Activated T-helper 17 cell treated with anti-CD3 and anti-CD28 coated beads, Interleukin-2, amount 50 U/mL, for 72 hours (primary cell): ENCODE results near the gene DAZAP1. TPM values are rescaled to one million over a fixed set of nuclear protein-coding genes. Genes with fewer than 3 reads are reported as not detected.

Experiments
- ATAC-seq: fragments of 150-1000 bp; cut with Tn5 transposase; replicated peaks from 2 replicates; pipeline ENCODE4 v1.10.0; 2021; ENCODE audit warnings: mild to moderate bottlenecking, moderate library complexity
- H3K27ac Mint-ChIP-seq: one replicate; pipeline ENCODE4 v1.8.0; 2022; ENCODE audit warnings: mixed read lengths
- H3K27me3 Mint-ChIP-seq: one replicate; pipeline ENCODE4 v1.8.0; 2022; ENCODE audit warnings: mixed read lengths
- H3K36me3 Mint-ChIP-seq: one replicate; pipeline ENCODE4 v1.8.0; 2022; ENCODE audit warnings: low read depth, mild to moderate bottlenecking, mixed read lengths
- H3K4me1 Mint-ChIP-seq: one replicate; pipeline ENCODE4 v1.8.0; 2022; ENCODE audit warnings: mixed read lengths
- H3K4me3 Mint-ChIP-seq: one replicate; pipeline ENCODE4 v1.8.0; 2022; ENCODE audit warnings: mild to moderate bottlenecking, mixed read lengths
- H3K9me3 Mint-ChIP-seq: one replicate; pipeline ENCODE4 v1.8.0; 2022; ENCODE audit warnings: mixed read lengths
- total RNA-seq, 2 donors: library from RNA; stranded (reverse); gene quantifications; one replicate each; pipeline ENCODE4 v1.2.3, GENCODE V29; 2022

DAZAP1 gene
- total RNA-seq, 2 donors from 2014 or later, result 161 to 271 TPM

DNA sequence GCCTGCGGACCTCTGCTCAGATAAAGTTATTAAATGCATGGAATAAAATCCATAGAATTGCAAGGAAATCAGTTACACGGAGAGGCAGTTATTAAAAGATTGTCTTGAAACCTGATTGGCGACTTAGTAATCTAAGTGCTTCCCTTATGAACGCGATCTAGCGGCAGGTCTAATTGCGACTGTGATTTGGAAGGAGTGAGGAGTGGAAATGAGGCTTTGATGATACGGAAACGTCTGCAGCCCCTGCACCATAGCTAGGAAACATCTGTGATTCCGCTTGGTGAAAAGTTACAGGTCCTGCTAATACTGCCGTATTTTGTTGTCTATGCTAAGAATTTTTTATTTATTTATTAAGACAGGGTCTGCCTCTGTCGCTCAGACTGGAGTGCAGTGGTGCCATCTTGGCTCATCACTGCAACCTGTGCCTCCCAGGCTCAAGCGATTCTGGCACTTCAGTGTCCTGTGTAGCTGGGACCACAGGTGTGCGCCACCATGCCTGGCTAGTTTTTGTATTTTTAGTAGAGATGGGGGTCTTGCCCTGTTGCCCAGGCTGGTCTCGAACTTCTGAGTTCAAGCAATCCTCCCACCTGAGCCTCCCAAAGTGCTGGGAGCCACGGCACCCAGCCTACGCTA is 22.8 kb upstream of the DAZAP1 start:
- H3K9me3 Mint-ChIP-seq, result peaks cover 3% of the 10 kb centered on the region
- H3K36me3 Mint-ChIP-seq, result peaks cover 18% of the 10 kb centered on the region
- H3K4me1 Mint-ChIP-seq, result peaks cover 14% of the 10 kb centered on the region
- H3K4me3 Mint-ChIP-seq, result peak overlapping the region; percentile 94
- H3K27ac Mint-ChIP-seq, result peak overlapping the region; percentile 83
- no peak for ATAC-seq
- H3K27me3 Mint-ChIP-seq, result no peaks in the 10 kb centered on the region

DNA sequence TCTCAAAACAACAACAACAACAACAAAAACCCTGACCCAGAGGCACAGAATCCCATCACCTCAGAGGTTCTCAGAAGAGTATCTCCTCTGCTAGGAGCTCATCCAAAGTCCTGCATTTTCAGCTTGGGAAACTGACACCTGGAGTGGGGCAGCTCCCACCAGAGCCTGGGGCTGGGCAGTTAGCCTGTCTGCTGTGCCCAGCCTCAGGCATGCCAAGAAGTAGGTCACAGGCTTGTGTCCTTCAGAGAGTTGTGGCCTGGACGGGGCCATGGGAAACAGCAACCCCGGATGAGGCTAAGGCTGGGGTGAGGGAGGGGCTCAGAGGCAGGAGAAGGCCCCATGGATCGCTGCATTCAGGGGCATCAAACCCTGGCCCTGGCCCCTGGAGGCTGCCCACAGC is 21.6 kb upstream of the DAZAP1 start:
- ATAC-seq, result no peak
- H3K36me3 Mint-ChIP-seq, result peaks cover 28% of the 10 kb centered on the region
- H3K4me1 Mint-ChIP-seq, result peaks cover 14% of the 10 kb centered on the region
- H3K27me3 Mint-ChIP-seq, result no peaks in the 10 kb centered on the region
- peaks cover 3% of the 10 kb centered on the region for H3K9me3 Mint-ChIP-seq
- no peak overlapping the region for H3K4me3 Mint-ChIP-seq
- H3K27ac Mint-ChIP-seq, result no peak overlapping the region

DNA sequence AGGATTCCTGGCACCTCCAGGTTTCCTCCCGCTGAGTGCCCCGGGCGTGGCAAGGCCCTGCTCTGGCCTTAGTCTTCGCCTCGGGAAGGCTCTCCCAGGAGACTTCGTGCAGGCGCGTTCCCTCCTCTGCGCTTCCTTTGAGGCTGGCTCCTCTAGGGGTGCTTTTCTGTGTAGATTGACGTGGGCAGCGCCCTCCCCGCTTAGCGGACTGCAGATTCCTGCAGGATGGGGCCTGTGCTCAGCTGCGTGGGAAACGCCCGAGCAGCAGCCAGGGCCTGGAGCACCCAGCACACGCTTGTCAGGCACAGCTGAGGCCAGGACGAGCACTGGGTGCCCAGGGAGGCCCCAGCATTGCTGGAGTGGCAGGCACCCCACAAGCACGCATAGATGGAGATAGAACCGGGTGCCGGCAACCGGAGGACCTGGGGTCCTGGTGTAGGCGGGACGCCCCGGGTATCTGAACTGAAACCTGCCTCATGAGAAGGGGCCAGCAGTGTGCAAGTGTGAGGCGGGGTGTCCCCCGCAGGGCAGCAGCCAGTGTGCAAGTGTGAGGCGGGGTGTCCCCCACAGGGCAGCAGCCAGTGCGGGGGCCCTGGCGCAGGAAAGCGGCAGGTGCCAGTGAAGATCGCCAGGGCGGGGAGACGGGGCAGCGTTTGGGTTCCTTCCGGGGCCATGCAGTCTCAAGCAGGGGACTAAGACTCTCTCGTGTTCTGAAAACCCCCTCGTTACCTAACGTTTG is 20.3 kb upstream of the DAZAP1 start:
- peaks cover 14% of the 10 kb centered on the region for H3K4me1 Mint-ChIP-seq
- H3K36me3 Mint-ChIP-seq, result peaks cover 41% of the 10 kb centered on the region
- H3K4me3 Mint-ChIP-seq, result no peak overlapping the region
- no peak overlapping the region for H3K27ac Mint-ChIP-seq
- ATAC-seq, result no peak
- peaks cover 3% of the 10 kb centered on the region for H3K9me3 Mint-ChIP-seq
- no peaks in the 10 kb centered on the region for H3K27me3 Mint-ChIP-seq

DNA sequence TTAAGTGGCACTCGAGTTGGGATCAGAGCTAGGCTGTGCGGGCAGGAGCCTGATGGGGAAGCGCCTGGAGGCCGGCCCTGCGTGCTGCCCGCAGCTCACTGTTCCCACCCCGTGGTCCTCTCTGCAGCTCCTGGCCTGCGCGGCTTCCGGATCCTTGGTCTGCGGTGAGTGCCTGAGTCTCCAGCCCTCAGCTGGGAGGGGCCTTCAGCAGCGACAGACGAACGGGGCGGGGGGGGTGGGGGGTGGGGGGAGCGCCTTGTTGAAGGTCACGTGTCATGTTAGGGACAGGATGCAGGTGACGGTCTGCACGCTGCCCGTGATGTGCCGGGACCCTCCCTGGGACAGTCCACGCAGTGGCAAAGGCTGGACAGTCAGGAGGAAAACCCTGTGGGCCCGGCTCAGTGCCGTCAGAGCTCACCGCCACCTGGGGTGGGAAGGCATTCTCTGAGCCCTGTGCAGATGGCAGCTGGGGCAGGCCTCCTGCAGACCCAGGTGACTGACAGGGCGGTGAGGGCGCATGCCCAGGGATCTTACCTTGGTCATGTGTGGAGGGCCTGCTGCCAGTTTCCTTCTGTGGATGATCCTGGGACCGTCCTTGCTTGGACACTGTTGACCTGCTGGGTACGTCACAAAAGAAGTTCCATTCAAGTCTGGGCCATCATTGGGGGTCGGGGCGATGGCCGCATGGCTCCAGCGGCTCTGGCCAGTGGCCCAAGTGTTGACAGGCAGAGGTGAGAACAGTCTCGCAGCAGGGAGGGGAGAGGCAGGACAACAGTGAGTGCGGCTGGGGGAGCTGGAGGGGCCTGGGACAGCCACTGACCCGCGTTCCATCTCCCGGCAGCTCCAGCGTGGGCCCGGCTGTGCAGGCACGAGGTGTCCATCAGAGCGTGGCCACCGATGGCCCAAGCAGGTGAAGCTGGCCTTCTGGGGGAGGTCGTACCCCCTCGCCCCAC is 19.4 kb upstream of the DAZAP1 start:
- Mint-ChIP-seq H3K27ac (no peak overlapping the region), H3K36me3 (peaks cover 43% of the 10 kb centered on the region), H3K9me3 (peaks cover 3% of the 10 kb centered on the region), H3K27me3 (no peaks in the 10 kb centered on the region), H3K4me1 (peaks cover 10% of the 10 kb centered on the region), H3K4me3 (no peak overlapping the region)
- ATAC-seq, result no peak

DNA sequence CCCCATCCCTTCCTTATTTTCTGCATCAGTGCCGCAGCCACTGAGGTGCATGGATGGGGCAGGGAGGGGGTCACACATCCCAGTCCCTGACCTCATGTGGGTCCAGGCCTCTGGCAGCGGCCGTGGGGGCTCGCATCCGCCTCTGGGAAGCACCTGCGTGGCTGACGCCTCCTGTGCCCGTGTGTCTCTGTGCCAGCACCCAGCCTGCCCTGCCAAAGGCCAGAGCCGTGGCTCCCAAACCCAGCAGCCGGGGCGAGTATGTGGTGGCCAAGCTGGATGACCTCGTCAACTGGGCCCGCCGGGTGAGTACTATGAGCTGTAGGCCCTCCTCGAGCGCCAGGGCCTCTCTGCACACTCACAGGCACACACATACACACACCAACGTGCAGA is 18.8 kb upstream of the DAZAP1 start:
- Mint-ChIP-seq H3K9me3 (no peaks in the 10 kb centered on the region), H3K4me3 (no peak overlapping the region), H3K27me3 (no peaks in the 10 kb centered on the region), H3K4me1 (peaks cover 4% of the 10 kb centered on the region), H3K27ac (no peak overlapping the region), H3K36me3 (peaks cover 36% of the 10 kb centered on the region)
- ATAC-seq, result no peak

DNA sequence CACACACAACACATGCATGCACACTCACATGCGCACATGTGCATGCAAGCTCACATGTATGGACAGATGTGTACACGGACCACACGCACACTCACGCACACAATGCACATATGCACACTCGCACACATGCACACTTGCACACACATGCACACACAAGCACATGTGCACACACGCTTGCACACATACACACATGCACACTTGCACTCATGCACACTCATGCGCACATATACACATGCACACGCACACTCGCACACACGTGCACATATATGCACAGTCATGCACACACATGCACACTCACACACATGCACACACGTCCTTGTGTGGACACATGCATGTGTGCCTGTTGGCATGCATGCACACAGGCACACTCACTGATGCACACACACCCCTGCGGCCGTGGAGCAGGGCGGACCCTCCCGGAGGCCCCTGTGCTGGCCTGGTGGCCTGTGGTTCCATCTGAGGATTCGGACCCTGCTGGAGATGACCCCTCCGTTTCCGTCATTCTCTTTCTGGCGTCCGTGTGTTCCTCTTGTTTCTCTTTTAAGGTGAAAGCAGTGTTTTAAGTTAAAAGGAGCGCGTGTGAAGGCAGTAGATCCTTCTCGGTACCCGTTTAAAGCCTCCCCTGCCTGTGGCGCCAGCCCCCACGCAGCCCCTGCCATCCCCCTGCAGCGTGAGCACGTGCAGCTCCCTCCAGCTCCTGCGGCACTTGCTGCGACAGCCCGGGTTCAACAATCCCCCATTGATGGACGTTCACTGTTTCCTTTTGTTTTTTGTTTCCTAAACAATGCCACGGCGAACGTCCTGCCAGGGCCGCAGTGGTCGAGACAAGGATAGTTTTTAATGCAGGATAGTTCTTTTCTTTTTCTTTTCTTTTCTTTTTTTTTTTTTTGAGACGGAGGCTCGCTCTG is 18.1 kb upstream of the DAZAP1 start:
- Mint-ChIP-seq H3K27me3 (no peaks in the 10 kb centered on the region), H3K4me3 (no peak overlapping the region), H3K36me3 (peaks cover 34% of the 10 kb centered on the region), H3K9me3 (no peaks in the 10 kb centered on the region), H3K4me1 (peaks cover 3% of the 10 kb centered on the region), H3K27ac (no peak overlapping the region)
- no peak for ATAC-seq

DNA sequence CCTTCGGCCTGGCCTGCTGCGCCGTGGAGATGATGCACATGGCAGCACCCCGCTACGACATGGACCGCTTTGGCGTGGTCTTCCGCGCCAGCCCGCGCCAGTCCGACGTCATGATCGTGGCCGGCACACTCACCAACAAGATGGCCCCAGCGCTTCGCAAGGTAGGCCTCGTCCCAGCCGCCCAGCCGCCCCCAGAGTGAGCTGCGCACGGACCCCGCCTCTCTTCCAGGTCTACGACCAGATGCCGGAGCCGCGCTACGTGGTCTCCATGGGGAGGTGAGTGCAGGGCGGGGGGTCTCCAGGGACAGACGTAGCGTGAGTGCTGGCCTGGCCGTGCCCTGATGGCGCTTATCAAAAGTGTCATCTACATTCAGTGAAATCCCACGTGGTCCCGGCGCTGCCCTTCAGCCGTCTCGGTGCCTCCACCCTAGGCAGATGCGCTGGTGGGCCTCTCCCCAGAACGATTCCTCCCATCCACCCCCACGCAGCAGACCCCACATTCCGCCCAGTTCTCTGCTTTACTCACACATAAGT is 16.4 kb upstream of the DAZAP1 start:
- Mint-ChIP-seq H3K4me3 (no peak overlapping the region), H3K27ac (no peak overlapping the region), H3K27me3 (no peaks in the 10 kb centered on the region), H3K36me3 (peaks cover 34% of the 10 kb centered on the region), H3K4me1 (no peaks in the 10 kb centered on the region), H3K9me3 (no peaks in the 10 kb centered on the region)
- no peak for ATAC-seq

DNA sequence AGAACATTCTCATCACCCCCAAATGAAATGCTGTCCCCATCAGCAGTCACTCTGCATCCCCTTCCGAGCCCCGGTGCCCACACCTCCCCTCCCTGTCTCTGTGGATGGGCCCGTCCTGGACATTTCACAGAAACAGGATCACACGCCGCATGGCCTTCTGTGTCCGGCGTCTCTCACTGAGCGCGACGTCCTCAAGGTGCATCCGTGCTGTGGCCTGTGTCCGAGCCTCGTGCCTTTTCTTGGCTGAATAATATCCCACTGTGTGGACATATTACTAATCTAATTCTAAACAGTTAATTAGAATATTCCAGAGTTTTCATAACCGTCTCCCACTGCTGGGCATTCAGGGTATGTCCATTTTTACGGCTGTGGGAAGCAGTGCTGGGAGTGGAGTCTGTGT is 15.0 kb upstream of the DAZAP1 start:
- Mint-ChIP-seq H3K27me3 (no peaks in the 10 kb centered on the region), H3K4me1 (no peaks in the 10 kb centered on the region), H3K9me3 (no peaks in the 10 kb centered on the region), H3K4me3 (no peak overlapping the region), H3K36me3 (peaks cover 34% of the 10 kb centered on the region), H3K27ac (no peak overlapping the region)
- no peak for ATAC-seq

DNA sequence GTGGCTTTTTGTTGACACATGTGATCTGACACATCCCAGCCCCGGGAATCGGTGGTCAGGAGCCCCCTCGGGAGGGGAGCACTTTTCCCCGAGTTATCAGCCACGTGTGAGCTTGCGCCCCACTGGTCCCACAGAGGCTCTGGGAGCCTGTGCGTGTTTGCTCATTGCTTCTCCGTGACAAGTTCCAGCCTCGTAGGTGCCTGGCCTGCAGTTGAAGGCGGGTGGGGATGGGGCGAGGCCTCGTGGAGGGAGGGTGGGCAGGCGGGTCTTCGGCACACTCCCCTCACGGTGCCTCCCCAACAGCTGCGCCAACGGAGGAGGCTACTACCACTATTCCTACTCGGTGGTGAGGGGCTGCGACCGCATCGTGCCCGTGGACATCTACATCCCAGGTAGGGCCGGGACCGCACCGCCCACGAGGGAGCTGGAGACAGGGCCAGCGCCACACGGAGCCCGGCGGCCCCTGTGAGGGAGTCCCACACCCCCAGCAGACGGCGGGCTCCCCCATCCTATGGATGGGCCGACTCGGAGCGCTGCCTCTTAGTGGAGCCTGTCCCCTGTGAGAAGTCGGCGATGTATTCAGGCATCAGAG is 14.4 kb upstream of the DAZAP1 start:
- no peak overlapping the region for H3K4me3 Mint-ChIP-seq
- H3K4me1 Mint-ChIP-seq, result no peaks in the 10 kb centered on the region

DNA sequence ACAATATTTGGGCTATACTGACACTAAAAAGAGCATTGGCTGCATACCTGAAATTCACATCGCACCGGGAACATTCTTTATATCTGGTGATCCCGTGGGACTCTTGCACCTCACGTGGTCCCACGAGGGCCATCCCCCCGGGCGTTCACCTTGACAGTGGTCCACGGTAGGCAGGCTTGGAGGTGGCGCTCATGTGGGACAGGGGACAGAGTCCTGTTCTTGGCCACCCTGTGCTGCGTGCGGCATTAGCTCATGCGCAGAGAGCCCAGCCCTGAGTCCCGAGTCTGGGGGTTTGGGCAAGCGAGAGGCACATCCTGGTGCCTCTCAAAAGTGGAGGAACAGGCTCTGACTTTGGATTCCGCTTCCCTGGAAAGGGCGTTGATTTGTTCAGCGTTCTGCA is 13.5 kb upstream of the DAZAP1 start:
- Mint-ChIP-seq H3K4me3 (no peak overlapping the region), H3K4me1 (no peaks in the 10 kb centered on the region), H3K36me3 (peaks cover 34% of the 10 kb centered on the region), H3K9me3 (no peaks in the 10 kb centered on the region), H3K27ac (no peak overlapping the region), H3K27me3 (no peaks in the 10 kb centered on the region)
- ATAC-seq, result no peak

More for the DNA sequence above, 14.4 kb upstream of the DAZAP1 start:
- Mint-ChIP-seq H3K36me3 (peaks cover 34% of the 10 kb centered on the region), H3K27me3 (no peaks in the 10 kb centered on the region), H3K9me3 (no peaks in the 10 kb centered on the region), H3K27ac (no peak overlapping the region)
- no peak for ATAC-seq

DNA sequence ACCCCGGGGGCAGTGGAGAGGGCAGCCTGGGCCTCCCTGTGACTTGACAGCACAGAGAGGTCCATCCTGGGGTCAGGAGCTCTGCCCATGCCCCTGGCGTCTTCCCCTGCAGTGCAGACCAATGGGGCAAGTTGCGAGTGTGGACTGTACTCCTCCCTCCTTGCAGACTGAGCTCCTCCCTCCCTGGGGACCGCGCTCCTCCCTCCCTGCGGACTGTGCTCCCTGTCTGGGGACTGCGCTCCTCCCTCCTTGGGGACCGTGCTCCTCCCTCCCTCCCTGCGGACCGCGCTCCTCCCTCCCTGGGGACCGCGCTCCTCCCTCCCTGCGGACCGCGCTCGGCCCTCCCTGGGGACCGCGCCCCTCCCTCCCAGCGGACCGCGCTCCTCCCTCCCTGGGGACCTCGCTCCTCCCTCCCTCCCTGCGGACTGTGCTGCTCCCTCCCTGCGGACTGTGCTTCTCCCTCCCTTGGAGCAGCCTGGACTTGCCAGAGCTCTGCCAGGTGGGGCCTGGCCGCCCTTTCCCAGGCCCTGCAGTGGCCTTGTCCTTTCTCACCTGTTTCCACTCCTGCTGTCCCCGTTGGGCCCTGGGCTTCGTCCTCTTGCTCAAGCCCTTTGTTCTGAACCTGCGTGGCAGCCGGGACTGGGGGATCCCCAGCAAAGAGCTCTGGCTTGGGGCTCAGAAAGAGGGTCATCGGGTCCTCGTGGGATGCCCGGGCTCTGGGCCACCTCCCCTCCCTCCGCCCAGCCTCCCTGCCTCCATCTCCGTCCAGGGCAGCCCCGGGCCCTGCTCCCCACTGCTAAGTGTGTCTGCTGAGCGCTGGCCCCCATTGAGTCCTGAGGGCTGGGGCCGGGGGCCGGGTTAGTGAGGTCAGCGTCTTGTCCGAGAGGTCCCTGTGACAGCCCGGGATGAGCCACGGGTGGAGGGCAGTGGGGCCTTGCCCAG is 12.9 kb upstream of the DAZAP1 start:
- ATAC-seq, result no peak
- Mint-ChIP-seq H3K36me3 (peaks cover 29% of the 10 kb centered on the region), H3K27me3 (no peaks in the 10 kb centered on the region), H3K27ac (no peak overlapping the region), H3K4me3 (no peak overlapping the region), H3K9me3 (no peaks in the 10 kb centered on the region), H3K4me1 (no peaks in the 10 kb centered on the region)

DNA sequence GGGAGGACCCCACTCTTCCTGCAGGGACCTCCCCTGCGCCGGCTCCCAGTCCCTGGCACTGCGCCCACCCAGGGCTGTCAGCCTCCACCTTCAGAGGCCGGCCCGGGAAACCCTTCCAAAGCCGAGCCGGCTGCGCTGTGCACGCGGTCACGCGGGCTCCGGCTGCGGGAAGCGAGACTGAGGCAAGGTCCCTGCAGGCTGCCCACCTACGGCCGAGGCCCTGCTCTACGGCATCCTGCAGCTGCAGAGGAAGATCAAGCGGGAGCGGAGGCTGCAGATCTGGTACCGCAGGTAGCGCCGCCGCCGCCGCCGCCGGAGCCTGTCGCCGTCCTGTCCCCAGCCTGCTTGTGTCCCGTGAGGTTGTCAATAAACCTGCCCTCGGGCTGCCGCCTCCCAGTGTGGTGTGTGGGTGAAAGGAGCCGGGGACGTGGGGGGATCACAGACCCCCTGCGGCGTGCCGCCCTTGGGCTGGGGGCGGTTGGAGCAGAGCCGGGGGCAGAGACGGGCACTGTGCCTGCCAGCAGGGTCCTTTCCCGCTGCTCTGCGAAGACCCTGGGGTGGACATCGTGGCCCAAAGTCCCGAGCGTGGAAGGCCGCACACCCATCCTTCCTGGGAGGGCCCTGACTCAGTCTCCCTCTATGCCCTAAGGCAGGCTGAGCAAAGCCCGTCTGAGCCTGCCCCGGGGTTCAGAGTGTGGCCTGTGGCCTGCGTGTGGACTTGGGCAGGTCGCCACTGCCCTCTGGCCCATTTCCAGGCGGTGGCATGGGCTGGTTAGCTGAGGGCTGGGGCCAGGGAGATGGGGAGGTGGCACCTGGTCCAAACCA is 12.0 kb upstream of the DAZAP1 start:
- ATAC-seq, result no peak
- peaks cover 20% of the 10 kb centered on the region for H3K36me3 Mint-ChIP-seq
- H3K27me3 Mint-ChIP-seq, result no peaks in the 10 kb centered on the region
- no peak overlapping the region for H3K27ac Mint-ChIP-seq
- H3K4me3 Mint-ChIP-seq, result no peak overlapping the region
- no peaks in the 10 kb centered on the region for H3K4me1 Mint-ChIP-seq
- H3K9me3 Mint-ChIP-seq, result no peaks in the 10 kb centered on the region
